ENCODE data around the gene ACTR2. TPM values are rescaled to one million over a fixed set of nuclear protein-coding genes. Genes with fewer than 3 reads are reported as not detected.
A peak's percentile ranks its signal among the peaks of the same experiment; 100 is the strongest.

ACTR2 gene
- total and polyA plus RNA-seq, 2 of the 13 experiments (the other 11 are each of a cell fraction or from before 2014, with no cell fraction given), result 51.2 to 100 TPM

DNA sequence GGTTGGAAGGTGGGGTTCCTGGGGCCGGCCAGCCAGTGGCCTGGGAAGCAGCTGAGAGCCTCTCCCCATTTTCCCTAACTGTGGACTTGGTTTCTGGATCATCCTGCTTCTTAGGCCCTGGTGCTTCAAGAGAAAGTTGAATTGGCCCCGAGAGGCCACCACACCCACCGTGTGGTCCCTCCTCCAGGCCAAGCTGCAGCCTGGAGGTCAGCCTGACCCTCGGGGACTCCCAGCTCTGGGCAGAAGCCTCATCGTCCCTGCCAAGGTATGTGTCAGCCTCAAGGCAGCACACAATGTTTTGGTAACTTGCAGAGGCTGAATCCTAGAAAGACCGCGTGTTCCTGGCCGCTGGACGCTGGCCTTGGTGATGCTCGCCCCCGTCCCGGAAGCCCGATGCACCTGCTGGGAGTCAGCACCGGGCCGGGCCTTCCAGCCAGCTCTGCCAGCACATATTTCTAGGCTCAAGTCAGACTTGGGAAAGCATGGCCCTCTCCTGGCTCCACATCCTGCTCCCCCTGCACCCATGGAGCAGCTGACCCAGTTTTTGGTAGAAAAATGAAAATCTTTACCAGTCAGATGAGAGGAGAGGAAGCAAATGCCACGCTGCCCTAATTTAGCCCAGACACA lies 72.6 kb downstream of the ACTR2 start (continued):
- TF ChIP-seq SNAI1 (CRISPR knock-in tag; IDR thresholded peaks at IDR 0.05; ENCODE audit: borderline replicate concordance) (peak; percentile 97), ZNF263 (CRISPR knock-in tag; IDR thresholded peaks at IDR 0.05) (peak; percentile 57; the same call in 1 of the 2 replicates), ZNF12 (CRISPR knock-in tag; IDR thresholded peaks at IDR 0.05) (0 out of 2 replicates have a peak, but pooled peaks have one; percentile 42), KDM5B (CRISPR knock-in tag; IDR thresholded peaks at IDR 0.05; ENCODE audit: borderline replicate concordance) (peak; percentile 80; the same call in 1 of the 2 replicates), ZMAT3 (CRISPR knock-in tag; conservative IDR thresholded peaks at IDR 0.05) (peak; percentile 55; the same call in 1 of the 2 replicates), ZNF33A (CRISPR knock-in tag; IDR thresholded peaks at IDR 0.05; ENCODE audit: borderline replicate concordance) (no peak), ZC3H4 (CRISPR knock-in tag; IDR thresholded peaks at IDR 0.05; ENCODE audit: borderline replicate concordance) (no peak), ZNF124 (CRISPR knock-in tag; IDR thresholded peaks at IDR 0.05) (peak; percentile 18; the same call in 1 of the 2 replicates), PHF20 (CRISPR knock-in tag; IDR thresholded peaks at IDR 0.05) (0 out of 2 replicates have a peak, but pooled peaks have one; percentile 8), ZNF773 (CRISPR knock-in tag; IDR thresholded peaks at IDR 0.05; ENCODE audit: borderline replicate concordance) (0 out of 2 replicates have a peak, but pooled peaks have one; percentile 51), SRY (CRISPR knock-in tag; IDR thresholded peaks at IDR 0.05) (no peak), NFE2L1 (CRISPR knock-in tag; IDR thresholded peaks at IDR 0.05; ENCODE audit: borderline replicate concordance) (0 out of 2 replicates have a peak, but pooled peaks have one; percentile 27), TOE1 (CRISPR knock-in tag; IDR thresholded peaks at IDR 0.05) (peak; percentile 54; the same call in 1 of the 2 replicates), ZNF768 (CRISPR knock-in tag; IDR thresholded peaks at IDR 0.05) (peak; percentile 62; the same call in 1 of the 2 replicates), ARNT2 (CRISPR knock-in tag; IDR thresholded peaks at IDR 0.05; ENCODE audit: low read depth) (0 out of 2 replicates have a peak, but pooled peaks have one; percentile 55), ZNF264 (CRISPR knock-in tag; IDR thresholded peaks at IDR 0.05) (0 out of 2 replicates have a peak, but pooled peaks have one; percentile 30), ZNF713 (CRISPR knock-in tag; IDR thresholded peaks at IDR 0.05) (0 out of 2 replicates have a peak, but pooled peaks have one; percentile 39), ZBTB38 (CRISPR knock-in tag; IDR thresholded peaks at IDR 0.05) (peak; percentile 65; the same call in 1 of the 2 replicates)
- TF ChIP-seq, protein P1, sequence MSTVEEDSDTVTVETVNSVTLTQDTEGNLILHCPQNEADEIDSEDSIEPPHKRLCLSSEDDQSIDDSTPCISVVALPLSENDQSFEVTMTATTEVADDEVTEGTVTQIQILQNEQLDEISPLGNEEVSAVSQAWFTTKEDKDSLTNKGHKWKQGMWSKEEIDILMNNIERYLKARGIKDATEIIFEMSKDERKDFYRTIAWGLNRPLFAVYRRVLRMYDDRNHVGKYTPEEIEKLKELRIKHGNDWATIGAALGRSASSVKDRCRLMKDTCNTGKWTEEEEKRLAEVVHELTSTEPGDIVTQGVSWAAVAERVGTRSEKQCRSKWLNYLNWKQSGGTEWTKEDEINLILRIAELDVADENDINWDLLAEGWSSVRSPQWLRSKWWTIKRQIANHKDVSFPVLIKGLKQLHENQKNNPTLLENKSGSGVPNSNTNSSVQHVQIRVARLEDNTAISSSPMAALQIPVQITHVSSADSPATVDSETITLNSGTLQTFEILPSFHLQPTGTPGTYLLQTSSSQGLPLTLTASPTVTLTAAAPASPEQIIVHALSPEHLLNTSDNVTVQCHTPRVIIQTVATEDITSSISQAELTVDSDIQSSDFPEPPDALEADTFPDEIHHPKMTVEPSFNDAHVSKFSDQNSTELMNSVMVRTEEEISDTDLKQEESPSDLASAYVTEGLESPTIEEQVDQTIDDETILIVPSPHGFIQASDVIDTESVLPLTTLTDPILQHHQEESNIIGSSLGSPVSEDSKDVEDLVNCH (CRISPR knock-in tag; IDR thresholded peaks at IDR 0.05), result no peak
- TF ChIP-seq, protein P2, sequence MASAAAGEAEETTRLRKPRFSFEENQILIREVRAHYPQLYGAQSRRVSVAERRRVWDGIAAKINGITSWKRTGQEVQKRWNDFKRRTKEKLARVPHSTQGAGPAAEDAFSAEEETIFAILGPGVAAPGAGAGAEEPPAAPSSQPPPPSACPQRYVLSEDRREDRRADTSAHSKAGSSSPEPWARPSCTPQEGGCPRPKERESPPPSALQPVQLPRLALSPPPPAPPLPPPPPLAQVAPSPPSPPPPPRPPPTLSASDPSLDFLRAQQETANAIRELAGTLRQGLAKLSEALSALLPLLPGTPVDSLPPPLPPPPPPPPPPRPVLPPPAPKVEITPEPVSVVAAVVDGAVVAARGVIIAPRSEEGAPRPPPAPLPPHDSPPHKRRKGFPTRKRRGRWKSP (CRISPR knock-in tag; IDR thresholded peaks at IDR 0.05), result 0 out of 2 replicates have a peak, but pooled peaks have one; percentile 23
- TF ChIP-seq, protein P3, sequence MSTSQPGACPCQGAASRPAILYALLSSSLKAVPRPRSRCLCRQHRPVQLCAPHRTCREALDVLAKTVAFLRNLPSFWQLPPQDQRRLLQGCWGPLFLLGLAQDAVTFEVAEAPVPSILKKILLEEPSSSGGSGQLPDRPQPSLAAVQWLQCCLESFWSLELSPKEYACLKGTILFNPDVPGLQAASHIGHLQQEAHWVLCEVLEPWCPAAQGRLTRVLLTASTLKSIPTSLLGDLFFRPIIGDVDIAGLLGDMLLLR (CRISPR knock-in tag; IDR thresholded peaks at IDR 0.05), result 0 out of 2 replicates have a peak, but pooled peaks have one; percentile 60

Measured in HepG2 (cell line).